Rectal smooth muscle tissue (tissue), 1 donor: ENCODE data around the gene PTPRG.
"Not testable (repeated sequence)": the region's sequence is repeated elsewhere in the genome, so short reads cannot be mapped to it uniquely, and the experiment has no call there.

Experiments
- H3K27ac ChIP-seq: one replicate; pipeline ENCODE4 v1.7.0; 2013; ENCODE audit warnings: low read depth, low read length, inconsistent platforms
- H3K27me3 ChIP-seq: one replicate; pipeline ENCODE4 v1.7.0; 2013; ENCODE audit warnings: low read length; ENCODE audit not compliant: control insufficient read depth, insufficient read depth
- H3K36me3 ChIP-seq: one replicate; pipeline ENCODE4 v1.7.0; 2013; ENCODE audit warnings: low read length; ENCODE audit not compliant: control insufficient read depth, insufficient read depth
- H3K4me1 ChIP-seq: one replicate; pipeline ENCODE4 v1.7.0; 2013; ENCODE audit warnings: low read length; ENCODE audit not compliant: control insufficient read depth, insufficient read depth
- H3K4me3 ChIP-seq: one replicate; pipeline ENCODE4 v1.7.0; 2013; ENCODE audit warnings: low read length
- H3K9ac ChIP-seq: one replicate; pipeline ENCODE4 v1.7.0; 2013; ENCODE audit warnings: low read length

Gene PTPRG

DNA sequence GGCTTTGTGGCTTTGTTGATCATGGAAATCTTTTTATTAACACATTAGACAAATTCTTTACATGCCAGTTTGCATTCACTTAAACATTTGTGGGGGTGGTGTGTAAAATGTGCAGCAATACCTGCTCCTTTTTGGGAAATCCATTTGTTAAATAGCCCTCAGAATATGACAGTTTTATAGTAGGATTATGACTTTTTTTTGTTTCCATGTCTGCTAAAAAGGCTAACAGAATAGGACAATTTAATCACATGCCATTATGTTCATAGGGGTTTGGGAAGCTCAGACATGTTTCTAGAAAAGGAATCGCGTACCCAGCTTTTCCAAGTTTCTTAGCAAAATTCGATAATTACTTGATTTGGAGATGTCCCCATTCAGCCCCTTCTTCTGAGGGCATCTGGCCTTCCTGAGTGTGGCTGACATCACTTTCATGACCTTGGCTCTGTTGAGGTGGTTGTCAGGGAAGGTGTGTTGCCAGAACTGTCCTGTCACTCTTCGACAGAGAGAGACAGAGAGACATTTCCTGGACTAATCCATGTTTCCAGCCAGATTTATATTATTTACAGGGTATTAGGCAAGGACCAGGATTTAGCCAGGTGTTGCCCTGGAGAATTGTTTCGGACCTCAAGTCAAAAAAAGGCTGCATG lies 126.4 kb downstream of the PTPRG start:
- Histone ChIP-seq H3K4me1 (no peaks in the 10 kb centered on the region), H3K27ac (no peak overlapping the region), H3K4me3 (no peak overlapping the region), H3K36me3 (no peaks in the 10 kb centered on the region), H3K27me3 (no peaks in the 10 kb centered on the region), H3K9ac (no peak overlapping the region)

DNA sequence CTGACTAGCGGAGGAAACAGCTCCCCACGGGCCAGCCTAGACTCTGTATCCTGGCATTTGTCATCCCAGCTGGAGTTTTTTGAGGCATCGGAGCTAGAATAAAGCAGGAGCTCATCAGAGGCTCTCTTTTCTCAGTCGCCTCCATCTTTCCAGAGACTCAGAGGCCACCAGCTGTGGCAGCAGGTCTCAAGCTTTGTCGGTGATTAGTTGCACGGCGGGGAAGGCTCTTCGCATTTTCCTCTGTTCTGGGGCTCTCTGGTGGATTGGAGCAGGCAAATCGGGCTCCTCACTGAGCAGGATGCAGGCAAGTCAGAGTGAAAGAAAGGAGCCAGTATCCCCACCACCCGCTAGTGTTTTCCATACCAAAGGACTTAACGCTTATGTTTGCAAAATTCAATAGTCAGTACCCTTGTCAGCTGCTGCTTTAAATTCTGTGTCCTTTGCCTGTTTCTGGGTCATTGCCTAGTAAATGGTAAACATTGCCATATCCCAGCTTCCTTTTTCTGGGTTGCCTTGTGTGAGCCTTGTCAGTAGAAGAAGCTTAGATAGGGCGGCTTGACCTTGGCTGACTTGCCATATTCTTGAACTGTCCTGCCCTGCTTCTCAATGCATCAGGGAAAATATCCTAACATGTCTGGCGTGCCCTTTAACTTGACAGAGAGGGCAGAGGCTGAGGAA lies 127.1 kb downstream of the PTPRG start:
- Histone ChIP-seq H3K36me3 (no peaks in the 10 kb centered on the region), H3K9ac (no peak overlapping the region), H3K27ac (no peak overlapping the region)

DNA sequence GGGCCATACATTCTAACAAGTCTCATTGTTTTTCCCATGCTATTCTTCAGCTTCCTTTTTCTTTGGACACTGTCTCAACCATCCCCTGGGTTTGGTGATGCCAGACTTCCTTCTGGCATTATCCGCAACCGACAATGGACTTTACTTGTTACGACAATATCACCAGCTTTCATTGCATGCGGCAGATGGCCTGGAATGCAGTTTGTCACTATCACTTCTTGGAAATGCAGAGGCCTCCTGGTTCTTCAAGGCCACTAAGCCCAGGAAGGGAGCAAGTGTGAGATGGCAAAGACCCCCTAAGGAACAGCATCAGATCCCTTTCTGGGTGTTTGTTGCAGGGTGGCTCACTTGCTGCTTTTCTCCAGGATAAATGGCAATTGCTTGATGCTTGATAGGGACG lies 128.6 kb downstream of the PTPRG start:
- no peak overlapping the region for H3K27ac ChIP-seq
- no peaks in the 10 kb centered on the region for H3K27me3 ChIP-seq
- H3K4me1 ChIP-seq = no peaks in the 10 kb centered on the region
- H3K4me3 ChIP-seq = no peak overlapping the region
- no peak overlapping the region for H3K9ac ChIP-seq
- H3K36me3 ChIP-seq = no peaks in the 10 kb centered on the region

More for the DNA sequence above, 127.1 kb downstream of the PTPRG start:
- H3K4me3 ChIP-seq = no peak overlapping the region
- no peaks in the 10 kb centered on the region for H3K27me3 ChIP-seq
- H3K4me1 ChIP-seq = no peaks in the 10 kb centered on the region

DNA sequence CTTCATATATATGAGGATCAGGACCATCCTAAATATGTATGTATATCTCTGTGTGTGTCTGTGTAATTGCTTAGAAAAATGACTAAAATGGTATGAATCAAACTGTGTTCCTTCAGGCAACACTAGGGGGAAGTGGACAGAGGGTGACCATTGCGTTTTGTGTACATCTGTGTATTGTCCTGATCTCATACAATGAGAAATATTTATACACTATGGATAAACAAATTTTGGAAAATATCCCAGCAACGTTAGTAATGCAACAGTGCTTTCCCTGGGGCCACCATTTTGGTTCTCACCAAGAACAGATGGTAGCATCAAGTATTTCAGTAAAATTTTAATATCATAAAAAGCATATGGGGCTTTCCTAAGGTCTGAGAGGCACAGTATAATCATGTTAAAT lies 130.1 kb downstream of the PTPRG start:
- no peak overlapping the region for H3K4me3 ChIP-seq
- no peaks in the 10 kb centered on the region for H3K36me3 ChIP-seq
- H3K9ac ChIP-seq = no peak overlapping the region
- no peak overlapping the region for H3K27ac ChIP-seq
- no peaks in the 10 kb centered on the region for H3K4me1 ChIP-seq
- H3K27me3 ChIP-seq = no peaks in the 10 kb centered on the region

DNA sequence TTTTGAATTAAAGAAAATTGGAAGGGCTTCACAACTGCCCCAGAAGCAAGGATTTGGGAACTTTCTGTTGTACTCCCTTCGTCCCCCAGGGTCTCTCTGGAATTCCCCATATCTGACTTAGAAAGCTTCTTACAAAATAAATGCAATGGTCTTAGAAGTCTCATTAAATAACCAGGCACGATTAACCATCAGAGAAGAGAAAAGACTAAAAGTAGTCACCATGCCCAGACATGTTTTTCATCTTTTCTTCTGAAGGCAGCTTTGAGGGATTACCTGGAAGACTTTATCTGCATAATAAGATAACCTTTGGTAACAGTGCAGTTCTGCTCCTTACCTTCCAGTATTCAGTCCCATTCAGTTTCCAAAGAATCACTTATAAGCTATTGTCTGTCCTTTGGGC lies 135.9 kb downstream of the PTPRG start:
- Histone ChIP-seq H3K4me3 (no peak overlapping the region), H3K4me1 (peaks cover 4% of the 10 kb centered on the region), H3K27me3 (no peaks in the 10 kb centered on the region), H3K36me3 (no peaks in the 10 kb centered on the region), H3K27ac (no peak overlapping the region), H3K9ac (no peak overlapping the region)

DNA sequence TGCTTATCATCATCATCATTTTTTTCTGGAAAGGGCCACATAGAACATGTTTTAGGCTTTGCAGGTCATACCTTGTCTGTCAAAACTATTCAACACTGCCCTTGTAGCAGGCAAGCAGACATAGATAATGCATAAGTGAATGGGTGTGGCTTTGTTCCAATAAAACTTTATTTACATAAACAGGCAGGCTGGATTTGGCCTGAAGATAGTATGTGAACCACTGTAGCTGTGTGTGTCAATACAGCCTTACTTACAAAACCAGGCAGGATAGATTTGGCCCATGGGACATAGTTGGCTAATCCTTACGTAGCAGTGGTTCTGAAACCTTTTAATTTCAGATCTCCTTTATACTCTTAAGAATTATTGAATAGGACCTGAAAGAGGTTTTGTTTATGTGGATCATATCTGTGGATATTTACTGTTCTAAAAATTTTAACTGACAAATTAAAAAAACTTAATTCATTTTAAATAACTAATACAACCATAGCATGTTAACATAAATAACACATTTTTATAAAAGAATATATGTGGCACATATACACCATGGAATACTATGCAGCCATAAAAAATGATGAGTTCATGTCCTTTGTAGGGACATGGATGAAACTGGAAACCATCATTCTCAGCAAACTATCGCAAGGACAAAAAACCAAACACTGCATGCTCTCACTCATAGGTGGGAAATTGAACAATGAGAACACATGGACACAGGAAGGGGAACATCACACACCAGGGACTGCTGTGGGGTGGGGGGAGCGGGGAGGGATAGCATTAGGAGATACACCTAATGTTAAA lies 137.1 kb downstream of the PTPRG start:
- not testable (repeated sequence) for H3K9ac ChIP-seq, H3K4me3 ChIP-seq, H3K36me3 ChIP-seq, H3K27me3 ChIP-seq, H3K27ac ChIP-seq, H3K4me1 ChIP-seq

GRCh38 chr3:61699622-61700021 lies 138.3 kb downstream of the PTPRG start:
- Histone ChIP-seq H3K9ac (no peak overlapping the region), H3K27ac (no peak overlapping the region), H3K4me3 (no peak overlapping the region), H3K36me3 (no peaks in the 10 kb centered on the region), H3K4me1 (peaks cover 4% of the 10 kb centered on the region), H3K27me3 (no peaks in the 10 kb centered on the region)

- H3K27ac ChIP-seq = no peak overlapping the region
- H3K36me3 ChIP-seq = no peaks in the 10 kb centered on the region
- peaks cover 4% of the 10 kb centered on the region for H3K4me1 ChIP-seq
- no peak overlapping the region for H3K9ac ChIP-seq
- no peak overlapping the region for H3K4me3 ChIP-seq
- H3K27me3 ChIP-seq = no peaks in the 10 kb centered on the region
These were observed 139.6 kb downstream of the PTPRG start for GRCh38 chr3:61701011-61701410.

DNA sequence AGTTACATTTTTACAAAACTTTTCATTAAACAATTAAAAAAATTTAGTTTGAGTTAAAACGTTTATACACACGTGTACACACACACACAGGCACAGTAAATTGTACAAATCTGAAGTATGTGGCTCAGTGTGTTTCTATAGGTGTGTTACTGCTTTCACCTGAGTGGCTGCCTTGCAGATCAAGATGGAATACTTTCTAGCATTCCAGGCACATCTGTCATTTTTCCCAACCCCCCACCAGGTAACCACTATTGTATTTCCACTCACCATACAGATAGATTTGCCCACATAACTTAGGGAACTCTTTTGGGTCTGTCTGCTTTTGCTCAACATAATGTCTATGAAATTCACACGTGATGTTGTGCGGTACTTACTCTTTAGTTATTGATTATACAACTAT lies 141.1 kb downstream of the PTPRG start:
- Histone ChIP-seq H3K4me1 (peaks cover 4% of the 10 kb centered on the region), H3K27me3 (no peaks in the 10 kb centered on the region), H3K36me3 (no peaks in the 10 kb centered on the region), H3K4me3 (no peak overlapping the region), H3K9ac (no peak overlapping the region), H3K27ac (no peak overlapping the region)

DNA sequence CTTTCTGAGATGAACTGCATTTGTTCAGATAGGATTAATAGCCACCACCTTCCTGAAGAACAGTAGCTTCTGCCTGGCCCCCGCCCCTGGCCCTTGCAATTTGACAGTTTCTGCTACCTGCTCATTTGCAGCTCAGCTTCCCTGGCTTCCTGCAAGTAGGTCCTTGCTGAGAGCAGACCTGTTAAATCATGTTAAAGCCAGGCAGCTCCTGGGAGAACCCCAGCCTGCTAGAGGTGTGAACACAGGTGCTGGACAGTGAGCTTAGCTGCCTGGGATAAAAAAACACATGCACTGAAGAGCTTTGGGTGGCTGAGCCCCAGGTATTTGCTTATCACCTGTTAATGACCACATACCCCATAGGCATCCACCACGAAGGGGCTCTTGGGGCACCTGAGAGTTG lies 143.4 kb downstream of the PTPRG start:
- Histone ChIP-seq H3K36me3 (no peaks in the 10 kb centered on the region), H3K4me1 (peaks cover 4% of the 10 kb centered on the region)

DNA sequence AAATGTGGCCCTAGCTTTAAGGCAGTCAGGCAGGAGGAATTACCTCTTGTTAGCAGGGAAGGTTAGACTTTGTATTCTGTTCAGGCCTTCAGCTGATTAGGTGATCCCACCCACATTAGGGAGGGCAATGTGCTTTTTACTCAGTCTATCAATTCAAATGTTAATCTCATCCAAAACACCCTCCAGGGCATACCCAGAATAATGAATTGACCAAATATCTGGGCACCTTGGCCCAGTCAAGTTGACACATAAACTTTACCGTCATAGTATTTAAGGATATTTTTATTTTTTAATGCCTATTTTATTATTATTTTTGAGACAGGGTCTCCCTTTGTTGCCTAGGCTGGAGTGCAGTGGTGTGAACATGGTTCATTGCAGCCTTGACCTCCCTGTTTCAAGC lies 146.1 kb downstream of the PTPRG start:
- H3K27me3 ChIP-seq = no peaks in the 10 kb centered on the region
- no peaks in the 10 kb centered on the region for H3K36me3 ChIP-seq
- H3K4me3 ChIP-seq = no peak overlapping the region
- H3K27ac ChIP-seq = no peak overlapping the region
- no peaks in the 10 kb centered on the region for H3K4me1 ChIP-seq
- no peak overlapping the region for H3K9ac ChIP-seq

More for the DNA sequence above, 143.4 kb downstream of the PTPRG start:
- H3K27ac ChIP-seq = no peak overlapping the region
- no peaks in the 10 kb centered on the region for H3K27me3 ChIP-seq
- H3K9ac ChIP-seq = no peak overlapping the region
- no peak overlapping the region for H3K4me3 ChIP-seq

GRCh38 chr3:61710920-61711319 lies 149.5 kb downstream of the PTPRG start:
- not testable (repeated sequence) for H3K27ac ChIP-seq, H3K27me3 ChIP-seq, H3K4me3 ChIP-seq, H3K9ac ChIP-seq, H3K4me1 ChIP-seq, H3K36me3 ChIP-seq
